ENCODE results near the gene SMIM23.
"Not testable (repeated sequence)": the region's sequence is repeated elsewhere in the genome, so short reads cannot be mapped to it uniquely, and the experiment has no call there.

The SMIM23 gene

GRCh38 chr5:171773106-171773505, 12.5 kb upstream of the SMIM23 start:
- 92 to 95% methylated on average over 8 of the region's 8 CpGs for WGBS, 2 experiments (ENCODE audit: insufficient coverage in 2 of 2)
- H3K9me3 ChIP-seq (ENCODE audit: control insufficient read depth, low read length) = no peaks in the 10 kb centered on the region
- H3K36me3 ChIP-seq (ENCODE audit: control insufficient read depth, insufficient read depth, low read length) = no peaks in the 10 kb centered on the region
- H3K4me3 ChIP-seq (ENCODE audit: extremely low read depth, insufficient read depth, low read length, poor library complexity, severe bottlenecking) = no peak overlapping the region
- no peaks in the 10 kb centered on the region for H3K4me1 ChIP-seq (ENCODE audit: control insufficient read depth, insufficient read depth, low read length, poor library complexity, severe bottlenecking)
- no peak overlapping the region for H3K27ac ChIP-seq (ENCODE audit: low read depth, low read length, severe bottlenecking)

DNA sequence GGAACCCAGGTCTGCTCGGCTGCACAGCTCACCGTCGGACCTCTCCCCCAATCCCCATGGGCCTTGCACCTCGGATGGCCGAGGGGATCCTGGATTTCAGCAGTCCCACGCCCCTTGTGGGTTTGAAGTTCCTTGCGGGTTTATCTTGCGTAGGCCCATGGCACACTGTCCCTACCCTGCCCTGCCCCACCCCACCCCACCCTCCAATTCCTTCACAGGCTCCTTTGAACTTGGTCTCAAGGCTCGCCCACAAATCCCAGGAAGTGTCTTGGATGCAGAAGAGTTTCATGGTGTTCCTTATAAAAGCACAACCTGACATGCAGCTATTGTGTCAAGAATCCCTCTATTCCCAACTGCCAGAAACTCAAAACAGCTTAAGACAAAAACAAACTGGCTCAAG, 11.2 kb upstream of the SMIM23 start:
- Histone ChIP-seq H3K36me3 (ENCODE audit: control insufficient read depth, insufficient read depth, low read length) (no peaks in the 10 kb centered on the region), H3K9me3 (ENCODE audit: control insufficient read depth, low read length) (no peaks in the 10 kb centered on the region), H3K4me1 (ENCODE audit: control insufficient read depth, insufficient read depth, low read length, poor library complexity, severe bottlenecking) (no peaks in the 10 kb centered on the region), H3K27ac (ENCODE audit: low read depth, low read length, severe bottlenecking) (no peak overlapping the region), H3K4me3 (ENCODE audit: extremely low read depth, insufficient read depth, low read length, poor library complexity, severe bottlenecking) (no peak overlapping the region)
- WGBS, 2 experiments (ENCODE audit: insufficient coverage in 2 of 2) = 90 to 93% methylated on average over 7 to 8 of the region's 9 CpGs

GRCh38 chr5:171776213-171776612, 9.4 kb upstream of the SMIM23 start:
- H3K36me3 ChIP-seq (ENCODE audit: control insufficient read depth, insufficient read depth, low read length) = no peaks in the 10 kb centered on the region
- no peaks in the 10 kb centered on the region for H3K4me1 ChIP-seq (ENCODE audit: control insufficient read depth, insufficient read depth, low read length, poor library complexity, severe bottlenecking)
- H3K4me3 ChIP-seq (ENCODE audit: extremely low read depth, insufficient read depth, low read length, poor library complexity, severe bottlenecking) = no peak overlapping the region
- no peaks in the 10 kb centered on the region for H3K9me3 ChIP-seq (ENCODE audit: control insufficient read depth, low read length)
- WGBS, 2 experiments (ENCODE audit: insufficient coverage in 2 of 2) = 87 to 89% methylated on average over 6 of the region's 12 CpGs
- no peak overlapping the region for H3K27ac ChIP-seq (ENCODE audit: low read depth, low read length, severe bottlenecking)

GRCh38 chr5:171776770-171777759, 8.6 kb upstream of the SMIM23 start:
- H3K27ac ChIP-seq (ENCODE audit: low read depth, low read length, severe bottlenecking) = no peak overlapping the region
- WGBS, 2 experiments (ENCODE audit: insufficient coverage in 2 of 2) = 89% methylated on average over 14 to 18 of the region's 19 CpGs
- H3K4me3 ChIP-seq (ENCODE audit: extremely low read depth, insufficient read depth, low read length, poor library complexity, severe bottlenecking) = no peak overlapping the region
- H3K36me3 ChIP-seq (ENCODE audit: control insufficient read depth, insufficient read depth, low read length) = no peaks in the 10 kb centered on the region
- H3K9me3 ChIP-seq (ENCODE audit: control insufficient read depth, low read length) = no peaks in the 10 kb centered on the region
- no peaks in the 10 kb centered on the region for H3K4me1 ChIP-seq (ENCODE audit: control insufficient read depth, insufficient read depth, low read length, poor library complexity, severe bottlenecking)

GRCh38 chr5:171781744-171782143, 3.9 kb upstream of the SMIM23 start:
- 77 to 90% methylated on average over 4 of the region's 4 CpGs for WGBS, 2 experiments (ENCODE audit: insufficient coverage in 2 of 2)
- not testable (repeated sequence) for H3K4me1 ChIP-seq (ENCODE audit: control insufficient read depth, insufficient read depth, low read length, poor library complexity, severe bottlenecking); H3K9me3 ChIP-seq (ENCODE audit: control insufficient read depth, low read length); H3K4me3 ChIP-seq (ENCODE audit: extremely low read depth, insufficient read depth, low read length, poor library complexity, severe bottlenecking); H3K27ac ChIP-seq (ENCODE audit: low read depth, low read length, severe bottlenecking); H3K36me3 ChIP-seq (ENCODE audit: control insufficient read depth, insufficient read depth, low read length)

DNA sequence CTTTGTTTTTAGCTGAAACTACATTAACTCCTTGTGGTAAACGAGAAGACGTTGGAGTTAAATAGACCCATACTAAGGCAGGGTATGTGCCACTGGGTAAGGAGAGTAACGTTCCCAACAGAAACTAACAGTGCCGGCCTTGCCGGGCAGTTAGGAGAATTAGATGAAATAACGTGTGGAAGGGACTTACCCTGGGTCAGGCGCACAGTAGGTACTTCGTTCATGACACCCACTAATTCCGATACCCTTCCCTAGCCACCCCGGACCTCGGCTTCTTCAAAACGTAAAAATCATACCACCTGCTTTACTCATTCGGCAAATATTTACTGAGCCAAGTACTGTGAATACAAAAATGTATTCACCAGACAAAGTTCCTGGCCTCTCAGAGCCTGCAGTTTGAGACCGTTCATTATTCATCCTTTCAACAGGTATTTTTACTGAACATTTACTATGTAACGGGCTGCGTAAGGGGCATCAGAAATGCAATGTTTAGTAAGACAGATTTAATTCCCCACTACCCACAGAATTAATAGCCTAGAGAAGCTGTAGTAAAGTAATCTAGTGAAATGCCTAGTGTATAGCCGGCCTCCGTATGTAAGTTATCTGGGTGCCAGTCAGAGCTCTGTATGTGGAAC, 3.2 kb upstream of the SMIM23 start:
- H3K9me3 ChIP-seq (ENCODE audit: control insufficient read depth, low read length) = no peaks in the 10 kb centered on the region

GRCh38 chr5:171783051-171783450, 2.6 kb upstream of the SMIM23 start:
- Histone ChIP-seq H3K9me3 (ENCODE audit: control insufficient read depth, low read length) (no peaks in the 10 kb centered on the region), H3K4me1 (ENCODE audit: control insufficient read depth, insufficient read depth, low read length, poor library complexity, severe bottlenecking) (no peaks in the 10 kb centered on the region), H3K4me3 (ENCODE audit: extremely low read depth, insufficient read depth, low read length, poor library complexity, severe bottlenecking) (no peak overlapping the region), H3K36me3 (ENCODE audit: control insufficient read depth, insufficient read depth, low read length) (no peaks in the 10 kb centered on the region), H3K27ac (ENCODE audit: low read depth, low read length, severe bottlenecking) (no peak overlapping the region)
- WGBS, 2 experiments (ENCODE audit: insufficient coverage in 2 of 2) = no CpG with 5 or more reads among the region's 2 CpGs

More for the DNA sequence above, 3.2 kb upstream of the SMIM23 start:
- no peak overlapping the region for H3K27ac ChIP-seq (ENCODE audit: low read depth, low read length, severe bottlenecking)
- 83 to 94% methylated on average over 13 to 14 of the region's 18 CpGs for WGBS, 2 experiments (ENCODE audit: insufficient coverage in 2 of 2)
- no peaks in the 10 kb centered on the region for H3K36me3 ChIP-seq (ENCODE audit: control insufficient read depth, insufficient read depth, low read length)
- no peaks in the 10 kb centered on the region for H3K4me1 ChIP-seq (ENCODE audit: control insufficient read depth, insufficient read depth, low read length, poor library complexity, severe bottlenecking)
- H3K4me3 ChIP-seq (ENCODE audit: extremely low read depth, insufficient read depth, low read length, poor library complexity, severe bottlenecking) = no peak overlapping the region

- WGBS, 2 experiments (ENCODE audit: insufficient coverage in 2 of 2) = 89% methylated on average over 1 of the region's 1 CpG; no CpG with 5 or more reads in 1 of the 2 experiments
- no peak overlapping the region for H3K4me3 ChIP-seq (ENCODE audit: extremely low read depth, insufficient read depth, low read length, poor library complexity, severe bottlenecking)
- no peaks in the 10 kb centered on the region for H3K36me3 ChIP-seq (ENCODE audit: control insufficient read depth, insufficient read depth, low read length)
- H3K27ac ChIP-seq (ENCODE audit: low read depth, low read length, severe bottlenecking) = no peak overlapping the region
- H3K9me3 ChIP-seq (ENCODE audit: control insufficient read depth, low read length) = no peaks in the 10 kb centered on the region
- no peaks in the 10 kb centered on the region for H3K4me1 ChIP-seq (ENCODE audit: control insufficient read depth, insufficient read depth, low read length, poor library complexity, severe bottlenecking)
These were observed 3.7 kb downstream of the SMIM23 start for GRCh38 chr5:171789353-171789752.

- Histone ChIP-seq H3K36me3 (ENCODE audit: control insufficient read depth, insufficient read depth, low read length) (no peaks in the 10 kb centered on the region), H3K4me1 (ENCODE audit: control insufficient read depth, insufficient read depth, low read length, poor library complexity, severe bottlenecking) (no peaks in the 10 kb centered on the region), H3K27ac (ENCODE audit: low read depth, low read length, severe bottlenecking) (no peak overlapping the region), H3K9me3 (ENCODE audit: control insufficient read depth, low read length) (no peaks in the 10 kb centered on the region), H3K4me3 (ENCODE audit: extremely low read depth, insufficient read depth, low read length, poor library complexity, severe bottlenecking) (no peak overlapping the region)
- WGBS, 2 experiments (ENCODE audit: insufficient coverage in 2 of 2) = 89 to 94% methylated on average over 2 of the region's 2 CpGs
These were observed 4.8 kb downstream of the SMIM23 start for GRCh38 chr5:171790408-171790807.

GRCh38 chr5:171794470-171794960, 8.9 kb downstream of the SMIM23 start:
- WGBS, 2 experiments (ENCODE audit: insufficient coverage in 2 of 2) = 93 to 100% methylated on average over 2 of the region's 2 CpGs
- no peak overlapping the region for H3K27ac ChIP-seq (ENCODE audit: low read depth, low read length, severe bottlenecking)
- H3K36me3 ChIP-seq (ENCODE audit: control insufficient read depth, insufficient read depth, low read length) = no peaks in the 10 kb centered on the region
- H3K4me3 ChIP-seq (ENCODE audit: extremely low read depth, insufficient read depth, low read length, poor library complexity, severe bottlenecking) = no peak overlapping the region
- H3K9me3 ChIP-seq (ENCODE audit: control insufficient read depth, low read length) = no peaks in the 10 kb centered on the region
- no peaks in the 10 kb centered on the region for H3K4me1 ChIP-seq (ENCODE audit: control insufficient read depth, insufficient read depth, low read length, poor library complexity, severe bottlenecking)
